ENCODE measurements around the gene STXBP5L.

DNA sequence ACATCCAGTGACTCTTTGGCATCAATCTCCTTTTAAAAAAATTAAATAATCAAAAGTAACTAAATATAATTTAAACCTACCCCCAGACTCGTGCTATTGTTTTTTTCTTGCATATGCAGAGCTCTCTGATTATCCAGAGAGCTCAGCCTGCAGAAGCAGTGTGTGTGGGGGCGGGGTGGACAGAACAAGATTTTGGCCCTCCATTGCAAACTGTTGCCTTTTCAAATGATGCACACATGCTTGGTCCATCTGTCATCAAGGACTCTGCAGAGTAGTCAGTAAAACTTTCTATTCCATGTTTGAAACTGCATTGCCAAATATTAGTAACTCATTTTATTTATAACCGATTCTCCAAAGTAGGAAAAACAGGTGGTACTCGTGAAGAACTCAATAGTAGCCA lies 28.6 kb upstream of the STXBP5L start:
- TF ChIP-seq, protein P1, sequence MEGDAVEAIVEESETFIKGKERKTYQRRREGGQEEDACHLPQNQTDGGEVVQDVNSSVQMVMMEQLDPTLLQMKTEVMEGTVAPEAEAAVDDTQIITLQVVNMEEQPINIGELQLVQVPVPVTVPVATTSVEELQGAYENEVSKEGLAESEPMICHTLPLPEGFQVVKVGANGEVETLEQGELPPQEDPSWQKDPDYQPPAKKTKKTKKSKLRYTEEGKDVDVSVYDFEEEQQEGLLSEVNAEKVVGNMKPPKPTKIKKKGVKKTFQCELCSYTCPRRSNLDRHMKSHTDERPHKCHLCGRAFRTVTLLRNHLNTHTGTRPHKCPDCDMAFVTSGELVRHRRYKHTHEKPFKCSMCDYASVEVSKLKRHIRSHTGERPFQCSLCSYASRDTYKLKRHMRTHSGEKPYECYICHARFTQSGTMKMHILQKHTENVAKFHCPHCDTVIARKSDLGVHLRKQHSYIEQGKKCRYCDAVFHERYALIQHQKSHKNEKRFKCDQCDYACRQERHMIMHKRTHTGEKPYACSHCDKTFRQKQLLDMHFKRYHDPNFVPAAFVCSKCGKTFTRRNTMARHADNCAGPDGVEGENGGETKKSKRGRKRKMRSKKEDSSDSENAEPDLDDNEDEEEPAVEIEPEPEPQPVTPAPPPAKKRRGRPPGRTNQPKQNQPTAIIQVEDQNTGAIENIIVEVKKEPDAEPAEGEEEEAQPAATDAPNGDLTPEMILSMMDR (IDR thresholded peaks at IDR 0.05) = no peak
- TF ChIP-seq POLR2A (IDR thresholded peaks at IDR 0.05) = no peak
